GM19025 (cell line): Measurements from ENCODE around the gene PLEKHA7.

Experiments used
- ATAC-seq: cut with Tn5 transposase; IDR thresholded peaks from one replicate; pipeline ENCODE4 v1.9.1; 2021; ENCODE audit warnings: mild to moderate bottlenecking, low read depth, moderate library complexity; ENCODE audit not compliant: unreplicated experiment

Gene PLEKHA7

DNA sequence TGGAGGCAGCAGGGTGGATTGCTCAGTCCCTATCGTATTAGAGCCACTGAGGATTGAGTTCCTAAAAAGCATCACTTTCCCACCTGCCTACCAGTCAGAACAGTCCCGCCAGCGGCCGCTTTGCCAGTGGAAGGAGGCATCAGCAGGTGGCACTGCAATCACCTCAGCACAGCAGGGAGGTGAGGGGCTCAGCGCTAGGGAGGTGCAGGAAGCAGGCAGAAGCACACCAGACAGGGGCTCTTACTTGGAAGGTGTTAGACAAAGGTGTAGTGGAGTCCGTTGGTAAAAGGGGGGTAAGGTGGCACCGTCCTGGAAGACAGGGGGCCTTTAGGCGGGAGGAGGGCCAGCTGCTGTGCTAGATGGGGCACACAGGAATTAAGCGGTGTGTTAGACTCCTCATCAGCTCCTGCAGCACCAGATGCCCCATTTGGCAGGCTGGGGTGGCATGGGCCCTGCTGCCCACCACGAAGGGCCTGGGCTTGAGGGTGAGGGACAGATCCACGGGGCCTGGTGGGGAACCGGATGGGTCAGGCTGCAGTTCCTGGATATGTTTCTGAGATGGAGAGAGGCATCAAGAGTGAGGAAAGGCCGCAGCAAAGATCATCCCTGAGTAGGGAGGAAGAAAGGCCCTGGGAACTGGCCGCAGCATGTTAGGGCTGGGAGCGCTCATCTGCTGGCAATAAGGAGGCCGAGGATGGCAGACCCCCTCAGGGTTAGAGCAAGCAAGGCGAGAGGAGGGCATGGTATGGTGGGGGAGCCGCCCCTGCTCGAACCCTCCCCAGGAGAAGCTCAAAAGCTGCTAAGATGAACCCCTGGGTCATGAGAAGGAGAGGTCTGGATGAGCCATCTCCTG is 233.3 kb downstream of the PLEKHA7 start:
- no peak for ATAC-seq

DNA sequence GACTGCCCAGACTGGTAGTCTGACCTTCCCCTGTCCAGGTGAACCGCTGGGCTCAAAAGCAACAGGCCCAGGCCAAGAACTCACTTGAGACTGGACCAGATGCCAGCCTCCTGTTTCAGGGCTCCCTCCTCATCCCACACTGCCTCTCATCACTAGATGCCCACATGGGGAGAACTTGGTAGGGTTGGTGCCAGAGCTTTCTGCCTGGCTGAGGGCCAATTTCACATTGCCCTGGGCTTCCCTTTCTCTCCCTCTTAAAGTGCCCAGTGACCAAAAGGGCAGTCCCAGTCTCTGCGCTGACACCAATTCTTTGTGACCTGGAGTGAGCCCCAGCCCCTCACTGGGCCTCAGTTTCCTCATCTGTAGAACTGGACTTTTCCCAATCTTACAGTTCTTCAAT is 234.1 kb downstream of the PLEKHA7 start:
- no peak for ATAC-seq

DNA sequence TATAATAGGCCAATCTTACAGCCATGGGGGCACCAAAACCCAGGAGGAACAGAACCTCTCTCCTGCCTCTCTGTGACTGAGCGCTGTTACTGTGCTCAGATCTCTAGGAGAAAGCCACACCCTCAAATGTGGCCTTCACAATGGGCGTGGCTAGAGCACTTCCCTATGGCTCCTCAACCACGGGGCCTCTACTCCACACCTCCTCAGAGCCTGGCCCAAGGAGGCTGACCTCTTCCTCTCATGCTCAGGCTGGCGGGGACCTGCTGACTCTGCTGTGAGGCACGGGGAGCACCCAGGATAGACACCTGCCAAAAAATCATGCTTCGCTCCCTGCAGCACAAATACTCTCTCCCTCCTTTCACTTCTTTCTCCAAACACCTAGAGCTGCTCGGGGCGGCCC is 234.8 kb downstream of the PLEKHA7 start:
- ATAC-seq = no peak

DNA sequence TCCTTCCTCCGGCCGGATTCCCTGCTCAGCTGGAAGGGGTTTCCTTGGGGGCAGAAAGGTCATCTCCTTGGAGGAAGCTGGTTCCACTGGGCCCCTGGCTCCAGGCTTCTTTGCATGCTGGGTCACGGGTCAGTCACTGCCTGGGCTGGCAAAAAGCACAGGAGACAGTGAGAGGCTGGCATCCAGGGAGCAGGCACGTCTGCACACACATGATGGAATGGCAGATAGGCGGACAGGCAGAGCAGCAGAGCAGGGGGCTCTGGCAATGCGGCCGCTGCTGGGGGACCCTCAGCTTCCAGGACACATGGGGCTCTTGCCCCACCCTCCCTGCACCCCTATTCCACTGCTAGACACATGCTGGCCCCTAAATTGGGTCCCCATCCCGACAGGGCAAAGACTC is 235.3 kb downstream of the PLEKHA7 start:
- no peak for ATAC-seq

DNA sequence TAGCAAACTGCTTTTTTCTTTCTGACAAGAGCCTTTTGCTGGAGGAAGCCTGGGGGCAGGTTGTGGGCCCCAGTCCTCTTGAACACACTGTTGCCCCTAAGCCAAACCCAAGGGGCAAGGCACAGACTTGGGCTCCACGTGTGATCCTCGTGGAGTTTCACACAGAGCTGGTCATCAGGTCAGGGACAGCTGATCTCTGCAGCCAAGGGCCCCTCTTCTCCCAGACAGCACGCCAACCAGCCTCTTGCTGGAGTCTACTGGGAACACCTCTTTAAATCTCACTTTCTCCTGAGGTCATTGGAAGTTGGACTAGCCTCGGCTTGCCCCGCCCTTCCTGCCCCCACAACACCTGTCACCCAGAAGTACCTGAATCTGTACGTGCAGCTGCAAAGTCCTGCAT is 235.9 kb downstream of the PLEKHA7 start:
- no peak for ATAC-seq

DNA sequence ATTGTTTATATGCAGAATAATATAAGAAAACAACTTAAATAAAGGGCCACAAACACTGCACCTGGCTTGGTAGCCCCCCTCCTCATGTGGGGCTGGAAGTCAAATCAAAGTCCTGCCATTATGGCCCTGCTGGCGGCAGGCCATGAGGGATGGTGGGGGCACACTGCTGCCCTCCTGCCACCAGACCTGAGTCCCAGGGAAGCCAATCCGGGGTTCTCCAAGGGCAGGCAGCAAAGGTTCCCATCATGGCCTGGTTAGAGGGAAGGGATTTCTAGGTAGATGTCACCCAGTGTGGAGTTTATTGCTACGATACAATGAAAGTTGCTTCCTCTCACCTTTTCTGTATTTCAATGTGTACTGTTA is 236.6 kb downstream of the PLEKHA7 start:
- ATAC-seq = no peak

DNA sequence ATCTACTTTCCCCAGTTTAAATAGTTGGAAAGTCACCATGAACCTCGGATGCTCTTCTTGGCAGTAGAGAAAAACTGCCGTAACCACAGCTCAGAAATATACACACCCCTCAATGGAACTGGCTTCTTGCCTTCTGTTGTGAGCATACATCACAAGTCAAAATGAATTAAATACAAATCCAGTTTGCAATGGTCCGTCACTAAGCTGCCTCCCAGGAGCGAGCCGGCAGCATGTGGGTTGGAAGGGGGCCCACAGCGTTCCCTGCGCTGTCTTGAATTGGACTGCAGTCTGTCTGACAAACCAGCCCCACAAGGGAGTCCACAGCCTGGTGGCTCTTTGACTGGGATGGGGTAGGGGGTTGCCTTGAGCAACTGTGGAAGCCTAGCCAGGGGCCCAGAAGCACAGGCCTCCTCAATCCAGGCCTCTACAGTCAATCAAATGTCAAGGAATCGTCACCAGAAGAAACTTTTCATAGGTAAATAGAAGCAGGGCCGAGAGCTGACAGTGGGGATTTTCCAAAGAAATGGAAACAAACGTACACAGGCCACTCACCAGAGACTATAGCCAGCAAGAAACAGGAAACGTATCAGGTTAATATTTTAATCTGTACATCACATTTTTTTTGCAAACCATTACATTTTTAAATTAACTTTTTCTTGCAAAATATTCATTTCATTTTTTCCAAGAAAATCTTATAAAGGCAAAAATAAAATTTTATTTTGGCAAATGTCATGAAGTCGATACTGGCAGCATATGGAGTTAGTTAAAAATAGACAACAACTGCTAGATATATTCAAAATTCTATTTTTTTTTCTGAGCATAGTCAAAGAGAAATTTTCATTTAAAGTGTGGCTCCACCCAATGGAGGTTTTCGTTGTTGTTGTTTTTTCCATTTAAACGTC is 237.3 kb downstream of the PLEKHA7 start:
- no peak for ATAC-seq

DNA sequence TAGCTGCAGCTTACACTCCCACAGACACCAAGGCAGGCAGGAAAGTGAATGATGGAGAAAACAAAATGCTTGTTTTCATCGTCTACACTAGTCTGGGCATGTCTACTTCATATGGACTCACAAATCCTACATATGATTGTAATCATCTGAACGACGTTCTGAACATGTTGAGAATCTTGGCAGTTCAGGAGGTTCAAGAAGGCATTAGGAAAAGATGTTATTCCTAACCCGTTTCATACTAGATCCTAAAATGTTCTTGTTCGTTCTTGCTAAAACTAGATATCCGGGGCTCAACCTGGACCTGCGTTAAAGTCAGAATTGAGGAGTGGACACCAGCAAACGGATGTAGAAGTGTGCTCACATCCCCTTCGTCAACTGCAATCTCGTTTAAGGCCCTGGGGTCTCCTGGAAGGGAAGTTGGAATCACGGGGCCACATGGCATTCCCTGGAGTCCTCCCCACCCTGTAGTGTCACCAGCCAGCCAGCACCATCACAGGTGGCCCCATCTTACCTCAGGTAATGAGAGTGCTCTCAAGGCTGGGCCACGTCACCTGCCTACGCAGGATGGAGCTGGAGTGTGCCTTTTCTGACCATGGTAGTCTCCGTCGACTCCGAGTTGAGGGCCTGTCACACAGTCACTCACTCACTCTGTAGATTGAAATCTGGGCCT is 238.5 kb downstream of the PLEKHA7 start:
- ATAC-seq = no peak

DNA sequence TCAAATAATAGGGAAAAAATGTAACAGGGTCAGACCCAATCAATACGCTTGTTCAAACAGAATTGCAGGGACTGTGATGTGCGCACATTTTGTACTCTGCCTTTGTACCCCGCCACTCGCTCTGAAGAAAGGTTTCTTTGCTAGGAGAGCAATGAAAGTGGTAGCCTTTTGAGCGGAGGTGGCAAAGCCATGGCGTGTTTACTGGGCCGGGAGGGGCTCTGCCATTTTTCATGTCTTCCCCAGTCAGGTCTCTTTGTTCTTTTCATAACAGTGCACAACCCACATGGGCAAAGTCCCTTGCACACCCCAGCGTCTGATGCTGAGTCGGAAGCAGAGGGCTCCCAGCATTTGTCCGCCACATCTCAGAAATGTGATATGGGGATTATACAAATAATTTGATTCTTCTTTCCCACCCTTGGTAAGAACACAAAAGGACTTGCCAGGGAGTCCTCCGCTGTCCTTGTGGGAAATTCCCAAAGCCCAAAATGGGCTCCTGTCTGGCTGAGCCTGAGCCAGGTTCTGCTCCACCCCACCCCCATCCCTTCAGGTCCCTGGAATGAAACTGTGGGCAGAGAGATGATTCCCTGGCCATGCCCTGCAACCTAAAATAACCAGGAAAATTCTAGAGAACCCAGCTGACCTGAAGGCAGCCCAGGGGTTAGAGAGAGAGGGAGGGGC is 239.1 kb downstream of the PLEKHA7 start:
- ATAC-seq = no peak

DNA sequence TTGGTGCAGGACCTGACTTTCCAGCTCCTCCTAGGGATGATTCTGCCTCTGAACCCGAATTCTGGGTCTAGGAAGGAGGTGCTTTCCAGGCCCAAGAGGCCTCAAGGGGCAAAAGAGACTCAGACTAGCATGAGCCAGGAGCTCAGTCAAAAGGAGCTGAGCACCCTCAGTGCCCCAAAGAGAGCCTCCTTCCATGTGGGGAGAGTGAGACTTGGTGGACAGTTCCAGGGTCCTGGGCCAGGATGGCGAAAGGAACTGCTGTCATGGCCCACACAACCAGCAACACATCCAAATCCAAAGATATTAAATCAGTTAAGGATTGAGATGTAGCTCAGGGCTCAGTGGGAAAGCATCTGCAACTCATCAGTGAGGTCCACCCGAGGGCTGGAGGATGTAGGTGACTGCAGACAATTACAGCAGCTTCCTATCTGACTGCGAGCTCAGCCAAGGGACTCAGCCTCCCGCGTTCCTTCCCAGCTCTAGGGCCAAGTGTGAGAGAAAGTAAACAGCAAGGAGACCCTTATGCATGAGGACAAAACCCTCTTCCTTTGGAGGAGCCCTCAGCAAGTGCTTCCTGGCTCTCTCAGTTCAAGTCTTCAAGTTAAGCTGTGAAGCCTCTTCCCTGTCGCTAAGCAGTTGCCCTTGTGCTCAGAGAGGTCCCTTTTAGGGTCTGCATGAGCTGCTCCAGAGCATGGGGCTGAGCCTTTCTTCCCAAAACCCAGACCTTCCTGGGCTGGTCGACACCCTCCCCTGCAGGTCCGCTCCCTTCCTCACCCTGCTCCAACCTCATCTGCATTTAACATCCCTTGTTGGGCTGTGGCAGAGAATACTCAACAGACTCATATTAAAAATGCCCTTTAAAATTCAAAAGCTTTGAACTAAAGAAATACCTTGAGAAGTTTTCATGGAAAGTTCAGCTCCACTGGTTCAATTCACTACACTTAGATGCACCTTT is 240.0 kb downstream of the PLEKHA7 start:
- ATAC-seq = no peak

DNA sequence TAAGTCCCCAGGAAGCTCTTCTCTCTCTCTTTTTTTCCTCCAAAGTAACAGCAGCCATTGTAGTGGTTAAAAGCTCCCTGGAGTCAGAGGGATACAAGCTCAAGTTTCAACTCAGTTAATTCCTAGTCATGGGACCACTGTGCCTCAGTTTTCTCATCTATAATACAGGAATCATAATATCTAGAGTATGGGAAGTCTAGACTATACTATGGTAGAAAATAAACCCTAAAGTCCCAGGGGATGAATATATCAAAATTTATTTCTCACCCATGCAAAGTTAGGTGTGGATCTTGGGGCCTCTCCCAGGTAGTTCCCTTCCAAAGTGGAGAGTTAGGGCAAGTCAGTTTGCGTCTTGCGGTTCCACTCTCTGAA is 242.1 kb downstream of the PLEKHA7 start:
- ATAC-seq = no peak

DNA sequence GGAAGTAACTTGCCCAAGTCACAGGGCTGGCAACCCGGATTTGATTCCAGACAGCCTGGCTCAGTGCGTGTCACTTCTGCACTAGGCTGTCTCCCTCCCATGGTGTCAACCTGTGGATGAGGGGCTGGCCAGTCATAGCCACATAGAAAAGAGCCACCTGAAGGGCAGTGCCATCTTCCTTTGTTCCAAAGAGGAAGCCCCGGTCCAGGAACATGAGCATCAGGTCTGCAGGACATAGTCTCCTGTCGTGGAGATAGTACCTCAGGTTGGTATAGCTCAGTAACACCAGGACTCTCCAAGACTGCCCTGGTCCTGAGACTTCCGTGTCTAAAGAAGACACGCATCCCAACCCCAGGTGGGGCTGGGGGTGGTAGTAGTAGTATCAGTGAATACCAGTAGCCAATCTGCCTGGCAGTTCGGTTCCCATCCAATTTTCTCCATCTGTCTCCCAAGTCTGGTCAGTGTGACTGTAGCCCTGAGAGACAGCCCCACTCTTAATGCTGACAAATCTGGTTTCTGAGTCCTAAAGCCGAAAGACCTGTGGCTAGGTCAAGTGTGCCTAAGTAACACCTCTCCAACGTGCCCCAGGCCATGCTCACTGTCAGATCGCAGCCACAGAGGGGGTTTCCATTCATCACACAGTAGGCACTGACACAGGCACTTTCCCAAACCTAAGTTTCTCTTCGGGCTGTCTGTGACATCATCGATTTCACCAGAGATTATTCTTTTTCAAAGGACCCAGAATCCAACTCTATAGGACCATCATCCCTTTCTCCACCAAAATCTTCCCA is 242.7 kb downstream of the PLEKHA7 start:
- peak; percentile 44 for ATAC-seq

DNA sequence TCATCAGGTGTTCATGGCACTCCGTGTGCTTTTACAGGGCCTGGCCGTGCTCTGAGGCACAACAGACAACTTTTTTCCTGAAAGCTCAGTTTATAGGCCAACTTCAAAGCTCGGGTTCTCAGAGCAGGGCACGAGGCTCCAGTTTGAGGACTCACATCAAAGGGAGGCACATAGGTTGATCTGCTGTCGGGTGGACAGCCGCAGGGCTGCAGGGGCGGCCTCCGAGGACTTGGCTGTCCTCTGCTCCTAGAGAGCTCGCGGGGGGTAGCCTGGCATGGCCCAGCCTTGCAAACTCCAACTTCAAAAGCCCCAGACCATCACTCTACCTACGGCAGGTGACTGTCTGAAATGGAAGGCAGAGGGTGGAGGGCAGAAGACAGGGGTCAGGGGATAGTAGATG is 244.2 kb downstream of the PLEKHA7 start:
- no peak for ATAC-seq

DNA sequence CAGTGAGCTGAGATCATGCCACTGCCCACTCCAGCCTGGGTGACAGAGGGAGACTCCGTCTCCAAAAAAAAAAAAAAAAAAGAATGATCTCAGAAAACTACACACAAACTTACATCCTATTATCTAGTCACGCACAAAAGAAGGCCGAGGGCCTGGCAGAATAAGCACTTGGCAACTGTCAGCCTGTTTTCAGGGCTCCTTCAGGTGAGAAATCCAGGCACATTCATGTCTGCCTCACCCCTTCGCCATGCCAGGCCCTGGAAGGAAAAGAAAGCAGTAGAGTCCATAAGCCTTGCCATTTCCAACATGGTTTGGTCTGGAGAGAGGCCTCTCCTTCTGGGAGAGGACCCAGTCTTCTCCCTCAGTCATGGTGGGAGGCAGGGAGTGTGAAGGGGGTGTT is 244.8 kb downstream of the PLEKHA7 start:
- no peak for ATAC-seq

DNA sequence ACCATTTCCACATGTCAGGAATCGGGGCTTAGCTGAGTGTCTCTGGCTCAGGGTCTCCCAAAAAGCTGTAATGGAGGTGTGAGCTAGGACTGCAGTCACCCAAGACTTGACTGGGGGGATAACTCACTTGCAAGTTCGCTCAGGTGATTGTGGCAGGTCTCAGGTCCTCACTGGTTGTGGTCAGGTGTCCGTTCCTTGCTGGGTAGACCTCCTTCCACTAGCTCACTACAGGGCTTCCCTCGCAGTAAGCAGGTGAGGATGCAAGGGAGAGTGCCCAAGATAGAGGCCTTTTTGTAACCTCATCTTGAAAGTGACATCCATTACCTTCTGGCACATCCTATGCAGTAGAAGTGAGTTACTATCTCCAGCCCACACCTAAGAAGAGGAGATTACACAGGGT is 246.3 kb downstream of the PLEKHA7 start:
- ATAC-seq = no peak

DNA sequence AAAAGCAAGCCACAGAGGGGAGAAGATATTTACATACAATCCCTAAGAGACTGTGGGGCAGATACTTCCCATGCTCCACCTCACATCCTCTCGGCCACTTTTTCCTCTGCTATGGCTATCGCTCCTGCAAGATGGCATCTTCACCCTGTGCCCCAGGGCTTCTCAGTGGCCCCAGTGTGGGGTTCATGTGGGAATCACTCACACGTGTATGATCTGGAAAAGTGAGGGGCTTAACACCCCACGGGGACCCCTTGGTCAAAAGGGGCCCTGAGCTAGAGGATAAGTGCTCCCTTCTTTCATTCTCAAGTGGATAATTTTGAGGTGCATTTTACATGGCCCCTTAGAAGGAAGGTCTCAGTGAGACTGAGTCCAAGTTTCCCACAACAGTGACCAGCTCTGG is 247.1 kb downstream of the PLEKHA7 start:
- ATAC-seq = no peak

DNA sequence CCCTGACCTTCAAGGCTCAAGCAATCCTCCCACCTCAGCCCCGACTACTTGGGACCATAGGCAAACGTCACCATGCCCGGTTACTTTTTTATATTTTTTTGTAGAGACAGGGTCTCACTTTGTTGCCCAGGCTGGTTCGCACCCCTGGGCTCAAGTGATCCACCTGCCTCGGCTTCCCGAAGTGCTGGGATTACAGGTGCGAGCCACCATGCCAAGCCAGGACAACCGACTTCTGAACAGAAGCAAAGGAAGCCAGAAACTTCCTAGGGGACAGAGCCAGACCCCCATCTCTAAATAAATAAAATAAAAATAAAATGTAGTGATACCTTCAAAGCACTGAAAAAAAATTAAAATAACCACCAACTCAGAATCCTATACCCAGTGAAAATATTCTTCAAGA is 249.3 kb downstream of the PLEKHA7 start:
- no peak for ATAC-seq

DNA sequence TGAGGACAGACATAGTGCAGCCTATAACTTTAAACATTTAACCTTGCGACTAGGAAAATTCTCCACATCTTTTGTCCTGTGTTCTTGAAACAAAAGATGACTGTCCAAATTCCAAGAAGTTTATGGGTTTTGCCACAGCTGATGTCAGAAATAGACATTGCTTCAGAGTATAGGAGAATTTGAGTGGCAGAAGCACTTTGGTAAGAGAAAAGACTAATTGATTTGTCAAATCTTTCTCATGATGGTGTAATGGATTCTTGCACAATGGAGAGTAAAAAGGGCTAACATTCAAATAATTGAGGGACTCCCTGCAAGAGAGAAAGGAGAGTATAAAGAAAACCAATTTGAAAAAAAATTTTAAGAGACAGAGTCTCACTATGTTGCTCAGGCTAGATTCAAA is 250.5 kb downstream of the PLEKHA7 start:
- ATAC-seq = no peak
